ENCODE measurements around the gene ACTL8.

DNA sequence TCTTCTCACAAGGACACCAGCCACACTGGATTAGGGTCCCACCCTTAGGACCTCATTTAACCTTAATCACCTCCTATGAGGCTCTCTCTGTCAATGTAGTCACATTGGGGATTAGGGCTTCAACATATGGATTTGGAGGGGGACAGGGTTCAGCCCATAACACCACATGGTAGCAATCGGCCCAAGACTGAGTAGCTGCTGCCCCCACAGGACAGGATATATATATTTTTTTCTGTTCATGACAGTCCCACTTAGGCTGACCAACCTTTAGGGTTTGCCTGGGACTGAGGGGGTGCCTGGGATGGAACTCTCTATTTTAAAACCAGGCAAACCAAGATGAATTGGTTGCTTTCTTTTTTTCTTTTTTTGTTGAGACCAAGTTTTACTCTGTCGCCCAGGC lies 8.2 kb upstream of the ACTL8 start:
- TF ChIP-seq POLR2A (IDR thresholded peaks at IDR 0.05; ENCODE audit: low read depth, low read length) (no peak), POLR2AphosphoS5 (IDR thresholded peaks at IDR 0.05; ENCODE audit: low read depth, low read length) (no peak), TAF1 (IDR thresholded peaks at IDR 0.05; ENCODE audit: borderline replicate concordance, low read depth, low read length) (no peak)
